Measurements from ENCODE around the gene ASPG.

ASPG gene

GRCh38 chr14:104114421-104115130, 29.1 kb downstream of the ASPG start:
- H3K27me3 ChIP-seq (ENCODE audit: insufficient read depth, poor library complexity, severe bottlenecking): peaks cover 15% of the 10 kb centered on the region
- no peak overlapping the region for H3K4me3 ChIP-seq (replicated peaks; ENCODE audit: insufficient read depth, low read length)
- H3K27ac ChIP-seq (replicated peaks): no peak overlapping the region
- no peak for TF ChIP-seq SPI1 (IDR thresholded peaks at IDR 0.05; ENCODE audit: borderline replicate concordance, low read depth)
- no peak for TF ChIP-seq POLR2AphosphoS5 (IDR thresholded peaks at IDR 0.05; ENCODE audit: low read depth)
- TF ChIP-seq CTCF (IDR thresholded peaks at IDR 0.05; ENCODE audit: insufficient read depth, low read length): no peak
- no peak for TF ChIP-seq REST (IDR thresholded peaks at IDR 0.05; ENCODE audit: insufficient replicate concordance, low read depth)
- TF ChIP-seq GABPA (IDR thresholded peaks at IDR 0.05; ENCODE audit: low read depth): no peak
- DNase-seq (ENCODE audit: low read depth in 1 of 2, low spot score in 1 of 2): no peak

GRCh38 chr14:104115131-104115600, 29.7 kb downstream of the ASPG start:
- TF ChIP-seq SPI1 (IDR thresholded peaks at IDR 0.05; ENCODE audit: borderline replicate concordance, low read depth) (no peak), CTCF (IDR thresholded peaks at IDR 0.05; ENCODE audit: insufficient read depth, low read length) (no peak), GABPA (IDR thresholded peaks at IDR 0.05; ENCODE audit: low read depth) (no peak), REST (IDR thresholded peaks at IDR 0.05; ENCODE audit: insufficient replicate concordance, low read depth) (no peak), POLR2AphosphoS5 (IDR thresholded peaks at IDR 0.05; ENCODE audit: low read depth) (no peak)
- H3K27me3 ChIP-seq (ENCODE audit: insufficient read depth, poor library complexity, severe bottlenecking): peaks cover 15% of the 10 kb centered on the region
- no peak overlapping the region for H3K27ac ChIP-seq (replicated peaks)
- DNase-seq (ENCODE audit: low read depth in 1 of 2, low spot score in 1 of 2): no peak
- H3K4me3 ChIP-seq (replicated peaks; ENCODE audit: insufficient read depth, low read length): no peak overlapping the region

GRCh38 chr14:104115691-104116287, 30.3 kb downstream of the ASPG start:
- no peak overlapping the region for H3K27ac ChIP-seq (replicated peaks)
- no peak overlapping the region for H3K4me3 ChIP-seq (replicated peaks; ENCODE audit: insufficient read depth, low read length)
- H3K27me3 ChIP-seq (ENCODE audit: insufficient read depth, poor library complexity, severe bottlenecking): peaks cover 16% of the 10 kb centered on the region
- DNase-seq (ENCODE audit: low read depth in 1 of 2, low spot score in 1 of 2): no peak
- no peak for TF ChIP-seq CTCF (IDR thresholded peaks at IDR 0.05; ENCODE audit: insufficient read depth, low read length)
- no peak for TF ChIP-seq POLR2AphosphoS5 (IDR thresholded peaks at IDR 0.05; ENCODE audit: low read depth)
- TF ChIP-seq GABPA (IDR thresholded peaks at IDR 0.05; ENCODE audit: low read depth): no peak
- no peak for TF ChIP-seq SPI1 (IDR thresholded peaks at IDR 0.05; ENCODE audit: borderline replicate concordance, low read depth)
- TF ChIP-seq REST (IDR thresholded peaks at IDR 0.05; ENCODE audit: insufficient replicate concordance, low read depth): no peak
